Body of pancreas (tissue), 4 donors: Measurements from ENCODE around the gene NFIA.

ENCODE experiments used
- CTCF ChIP-seq, 7 experiments: fragments of 450-650 bp in 4 of 7; fragments of 200-600 bp in 3 of 7; sonication (generic) in 3 of 7; IDR thresholded peaks; one replicate each; pipeline ENCODE4 v1.5.1; 2016 to 2019; ENCODE audit warnings: antibody characterized with exemption in 7 of 7
- POLR2A ChIP-seq, 3 donors: fragments of 450-650 bp; IDR thresholded peaks; one replicate each; pipeline ENCODE4 v1.6.1; 2016; ENCODE audit warnings: antibody characterized with exemption in 3 of 3, mild to moderate bottlenecking in 2 of 3

- TF ChIP-seq POLR2A (IDR thresholded peaks at IDR 0.05) (no peak), CTCF (IDR thresholded peaks at IDR 0.05) (no peak)
Observed at GRCh38 chr1:61445269-61445825, 363.0 kb downstream of the NFIA start.
